Measurements from ENCODE around the gene GNG12.
A peak's percentile ranks its signal among the peaks of the same experiment; 100 is the strongest.

The GNG12 gene

DNA sequence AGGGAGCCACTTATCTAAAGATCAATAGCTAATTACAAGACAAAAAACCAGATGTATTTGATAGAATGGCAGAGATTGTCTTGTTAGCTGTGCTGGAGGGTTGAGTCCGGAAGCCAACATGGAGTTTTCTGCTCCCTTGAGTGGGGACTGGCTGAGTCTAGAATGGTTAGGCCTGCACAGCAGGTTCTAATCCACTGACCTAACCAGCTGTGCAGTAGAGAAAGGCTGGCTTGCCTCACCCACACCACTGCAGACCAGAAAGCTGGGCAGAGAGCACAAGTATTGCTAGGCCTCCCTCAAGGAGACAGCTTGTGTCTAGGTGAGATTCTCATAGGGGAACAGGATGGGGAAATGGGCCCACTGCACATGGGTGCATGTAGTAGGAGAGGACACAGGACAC, 11.7 kb upstream of the GNG12 start:
- no peak for DNase-seq (ENCODE audit: low read depth, low spot score)
- H3K4me3 ChIP-seq (ENCODE audit: low read length): no peak overlapping the region

DNA sequence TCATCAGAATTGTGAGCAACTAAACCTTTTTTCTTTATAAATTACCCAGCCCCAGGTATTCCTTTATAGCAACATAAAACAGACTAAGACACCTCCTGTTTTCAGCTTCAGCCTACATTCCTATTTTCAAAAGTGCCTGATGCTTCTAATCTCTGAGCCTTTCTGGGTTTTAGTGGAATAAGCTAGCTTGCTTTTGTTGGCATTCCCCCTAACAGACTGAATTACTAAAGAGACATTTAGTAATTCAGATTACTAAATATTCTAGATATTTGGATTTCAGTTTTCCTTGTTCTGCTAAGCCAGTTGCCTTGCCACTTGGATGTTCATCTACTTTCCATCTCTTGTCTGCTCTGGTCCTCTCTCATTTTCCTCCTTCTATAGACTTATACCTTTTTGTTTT, 10.5 kb upstream of the GNG12 start:
- no peak overlapping the region for H3K4me3 ChIP-seq (ENCODE audit: low read length)
- DNase-seq (ENCODE audit: low read depth, low spot score): no peak

DNA sequence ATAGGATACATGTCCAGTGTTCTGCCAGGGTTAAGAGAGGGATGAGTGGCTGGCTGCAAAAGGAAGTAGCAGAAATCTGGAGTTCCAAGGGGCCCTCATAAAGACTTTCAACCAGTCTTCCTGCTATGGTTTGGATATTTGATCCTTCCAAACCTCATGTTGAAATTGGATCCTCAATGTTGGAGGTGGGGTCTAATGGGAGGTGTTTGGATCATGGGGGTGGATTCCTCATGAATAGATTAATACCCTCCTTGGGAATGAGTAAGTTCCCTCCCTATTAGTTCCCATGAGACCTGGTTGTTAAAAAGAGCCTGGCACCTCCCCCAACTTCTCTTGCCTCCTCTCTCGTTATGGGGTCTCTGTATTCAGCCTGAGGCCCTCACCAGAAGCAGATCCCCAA, 10.1 kb upstream of the GNG12 start:
- DNase-seq (ENCODE audit: low read depth, low spot score): no peak
- no peak overlapping the region for H3K4me3 ChIP-seq (ENCODE audit: low read length)

DNA sequence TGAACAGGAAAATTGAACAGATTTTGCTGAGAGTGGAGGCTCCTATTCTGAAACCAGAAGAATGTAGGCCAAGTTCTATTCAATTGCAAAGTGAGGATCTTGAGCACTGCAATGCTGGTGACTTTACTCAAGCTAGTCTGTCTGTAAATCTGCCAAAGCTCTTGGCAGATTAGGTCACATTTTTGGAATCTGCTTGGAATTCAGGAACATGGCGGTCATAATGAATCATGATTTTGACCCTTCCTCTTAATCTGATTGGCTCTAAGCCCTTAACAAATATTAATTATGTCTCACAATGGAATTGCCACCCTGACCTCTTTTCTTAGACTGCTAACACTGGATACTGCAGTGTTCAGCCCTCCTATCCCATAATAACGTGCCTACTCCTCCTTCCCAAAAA, 7.2 kb upstream of the GNG12 start:
- no peak for DNase-seq (ENCODE audit: low read depth, low spot score)
- H3K4me3 ChIP-seq (ENCODE audit: low read length): no peak overlapping the region

DNA sequence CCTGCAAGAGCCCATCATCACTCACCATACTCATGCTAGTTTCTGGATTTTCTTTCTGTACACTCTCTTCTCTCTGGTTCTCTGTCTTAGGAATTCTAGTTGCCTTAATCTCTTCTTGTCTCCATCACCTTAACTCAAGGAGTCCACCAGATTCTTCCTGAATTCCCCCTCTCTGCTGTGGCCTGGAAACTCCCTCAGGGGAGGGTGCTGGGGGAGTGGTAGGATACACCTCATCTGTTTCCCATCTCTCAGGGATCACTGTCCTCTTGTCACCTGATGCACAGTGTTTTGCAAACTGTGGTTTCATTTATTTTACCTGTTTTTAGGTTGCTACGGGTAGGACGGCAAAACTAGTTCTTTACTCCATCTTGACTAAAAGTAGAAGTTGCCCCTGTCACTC, 6.6 kb upstream of the GNG12 start:
- no peak overlapping the region for H3K4me3 ChIP-seq (ENCODE audit: low read length)
- no peak for DNase-seq (ENCODE audit: low read depth, low spot score)

DNA sequence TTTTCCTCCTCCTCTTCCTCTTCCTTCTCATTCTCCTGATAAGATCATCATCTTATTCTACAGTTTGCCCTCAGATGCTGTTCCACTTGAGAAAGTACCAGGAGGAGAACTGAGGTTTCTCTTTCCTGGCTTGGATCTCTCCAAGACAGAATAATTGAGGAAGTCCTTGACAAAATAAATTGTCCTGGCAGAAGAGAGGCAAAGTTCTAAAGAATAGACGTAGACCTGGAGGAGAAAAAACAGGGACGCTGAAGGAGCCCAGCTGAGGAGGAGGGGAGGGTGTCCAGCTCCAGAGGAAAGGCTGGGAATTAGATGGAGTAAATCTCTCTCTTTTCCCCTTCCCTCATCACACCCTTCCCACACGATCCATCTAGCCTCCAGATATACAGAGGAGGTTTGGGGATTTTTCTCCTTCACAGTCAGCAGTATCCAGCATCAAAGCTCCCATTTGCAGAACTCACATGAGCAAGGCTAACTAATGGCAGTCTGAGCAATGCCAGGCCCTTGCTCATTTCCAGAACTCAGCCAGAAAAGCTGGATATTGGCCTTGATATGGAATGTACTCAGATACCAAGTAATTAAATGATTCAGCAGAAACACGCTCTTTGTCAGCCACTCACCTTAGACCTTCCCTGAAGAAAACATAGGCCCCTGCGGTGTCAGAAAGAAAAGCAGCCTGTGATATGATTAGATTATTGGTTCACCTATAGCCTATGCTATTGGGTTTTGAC, 5.1 kb upstream of the GNG12 start:
- no peak for DNase-seq (ENCODE audit: low read depth, low spot score)
- H3K4me3 ChIP-seq (ENCODE audit: low read length): no peak overlapping the region

DNA sequence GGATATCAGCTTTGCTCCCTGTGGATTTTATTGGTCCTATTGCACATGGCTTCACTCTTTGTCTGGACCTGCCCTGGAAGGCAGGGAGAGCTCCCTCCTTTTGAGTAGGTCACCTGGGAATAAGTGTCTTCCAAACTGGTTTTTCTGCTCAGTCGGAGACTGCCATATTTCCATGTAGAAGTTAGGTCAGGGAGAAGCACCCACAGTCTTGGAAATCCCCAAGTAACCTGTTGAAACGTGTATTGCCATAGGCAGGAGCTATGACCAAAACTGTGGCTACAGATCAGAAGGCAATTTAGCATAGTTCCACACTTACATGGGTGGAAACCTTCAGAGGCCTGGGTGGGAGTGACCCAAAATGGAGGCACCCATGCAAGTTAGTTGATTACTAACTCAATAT, 3.5 kb upstream of the GNG12 start:
- no peak overlapping the region for H3K4me3 ChIP-seq (ENCODE audit: low read length)
- no peak for DNase-seq (ENCODE audit: low read depth, low spot score)

DNA sequence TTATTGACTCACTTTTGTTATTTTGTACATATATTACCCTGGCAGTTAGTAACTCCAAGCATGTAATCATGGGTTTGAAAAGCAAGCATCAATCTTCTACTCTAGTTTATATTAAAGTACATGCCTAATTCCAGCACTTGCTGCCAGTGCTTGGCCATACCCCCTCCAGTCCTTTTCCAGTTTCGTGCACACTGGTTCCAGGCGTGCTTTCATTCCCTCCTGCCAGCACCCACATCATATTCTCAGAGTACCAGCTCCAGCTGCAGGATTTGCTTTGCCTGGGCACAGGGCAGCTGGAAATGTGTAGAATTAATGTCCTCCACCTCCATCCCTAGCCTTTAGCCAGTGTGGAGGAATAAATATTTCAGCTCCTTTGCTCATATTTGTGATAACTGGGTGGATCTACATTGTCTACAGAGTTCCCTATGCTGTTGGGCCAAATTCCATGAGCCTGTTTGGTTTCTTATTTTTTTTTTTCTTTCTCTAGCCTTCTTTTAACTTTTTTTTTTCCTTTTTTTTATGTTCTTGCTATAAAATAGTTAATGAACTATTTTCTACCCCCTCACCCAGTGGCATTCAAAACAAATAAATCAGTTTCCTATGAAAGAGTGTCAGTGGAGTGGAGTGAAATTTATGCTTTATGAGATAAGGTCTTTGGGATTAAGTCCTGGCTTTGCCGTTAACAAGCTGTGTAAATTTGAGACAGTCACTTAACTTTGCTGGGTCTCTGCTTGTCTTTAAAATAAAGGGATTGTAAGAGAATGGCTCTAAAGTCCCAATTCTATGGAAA, 2.6 kb upstream of the GNG12 start:
- no peak overlapping the region for H3K4me3 ChIP-seq (ENCODE audit: low read length)
- DNase-seq (ENCODE audit: low read depth, low spot score): no peak

DNA sequence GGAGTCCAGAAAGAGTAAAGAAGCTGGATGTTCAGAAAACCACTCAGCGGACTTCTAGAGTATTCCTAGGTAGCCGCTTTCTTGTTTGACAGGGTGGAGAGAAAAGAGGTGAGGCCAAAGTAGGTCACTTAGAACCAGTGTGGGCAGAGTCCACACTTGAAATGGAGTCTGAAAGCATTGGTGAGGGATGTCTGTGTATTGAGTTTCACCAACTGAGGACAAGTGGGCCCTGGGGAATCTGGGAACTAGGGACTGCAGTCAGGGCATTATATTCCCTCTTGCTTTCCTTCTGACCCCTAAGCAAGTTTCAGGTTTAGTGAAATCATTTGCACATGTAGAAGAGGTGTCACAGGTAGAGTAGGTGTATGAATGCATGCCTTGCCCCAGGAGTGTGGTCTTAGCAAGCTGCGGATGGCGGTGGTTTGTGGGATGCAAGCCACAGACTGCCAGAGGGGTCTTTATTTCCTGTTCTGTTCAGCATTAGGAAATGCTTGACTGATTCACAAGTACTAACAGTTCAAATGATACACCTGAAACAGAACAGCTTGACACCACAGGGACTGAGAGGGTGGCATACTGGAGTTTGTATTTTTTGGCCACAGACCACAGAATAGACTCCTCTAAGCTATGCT, 1.1 kb upstream of the GNG12 start:
- H3K4me3 ChIP-seq (ENCODE audit: low read length): no peak overlapping the region
- DNase-seq (ENCODE audit: low read depth, low spot score): peak; percentile 61

DNA sequence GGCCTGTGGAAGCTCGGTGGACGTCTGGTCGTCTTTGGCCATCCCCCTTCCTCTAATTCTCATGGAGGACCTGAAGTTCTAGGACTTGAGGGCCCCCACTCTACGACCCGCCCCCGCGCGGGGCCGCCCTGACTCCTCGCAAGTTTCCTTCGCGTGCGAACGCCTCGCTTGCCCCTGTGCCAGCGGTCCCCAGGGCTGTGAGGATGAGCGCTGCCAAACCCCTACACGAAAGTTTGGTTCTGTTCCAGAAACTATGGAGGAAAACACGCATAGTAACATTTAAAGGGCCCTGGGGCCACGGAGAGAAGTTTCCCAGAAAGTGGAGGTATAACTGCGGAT, 304 bp upstream of the GNG12 start:
- no peak overlapping the region for H3K4me3 ChIP-seq (ENCODE audit: low read length)
- no peak for DNase-seq (ENCODE audit: low read depth, low spot score)

DNA sequence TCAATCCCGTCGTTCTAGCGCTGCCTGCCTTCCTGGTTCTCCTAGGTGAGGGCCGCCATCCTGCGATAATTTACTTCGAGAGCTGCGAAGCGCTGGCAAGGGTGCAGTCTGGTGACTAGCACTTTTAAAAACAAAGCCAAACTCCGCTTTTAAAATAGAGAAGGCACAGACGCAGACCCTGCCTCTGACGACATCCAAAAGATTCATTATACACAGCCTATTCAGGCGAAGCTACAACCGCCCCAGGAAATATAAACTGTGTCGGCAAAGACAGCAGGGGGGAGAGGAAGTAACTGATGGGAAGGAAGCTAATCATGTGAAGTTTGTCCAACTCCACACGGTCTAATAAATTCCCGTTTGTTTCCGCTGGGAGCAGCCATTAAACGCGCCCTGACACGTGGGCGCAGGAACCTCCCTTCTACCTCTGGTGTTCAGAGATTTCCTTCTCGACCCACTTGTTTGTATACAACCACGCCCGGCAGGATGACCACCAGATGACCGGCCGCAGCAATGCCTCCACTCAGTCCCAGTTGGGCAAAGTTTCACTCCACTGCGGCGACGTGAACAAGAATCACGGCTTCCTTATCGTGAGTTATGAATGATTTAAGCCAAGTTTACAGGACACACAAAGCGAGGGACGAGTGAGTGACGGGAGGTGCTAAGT, 1.3 kb downstream of the GNG12 start:
- H3K4me3 ChIP-seq (ENCODE audit: low read length): no peak overlapping the region

DNA sequence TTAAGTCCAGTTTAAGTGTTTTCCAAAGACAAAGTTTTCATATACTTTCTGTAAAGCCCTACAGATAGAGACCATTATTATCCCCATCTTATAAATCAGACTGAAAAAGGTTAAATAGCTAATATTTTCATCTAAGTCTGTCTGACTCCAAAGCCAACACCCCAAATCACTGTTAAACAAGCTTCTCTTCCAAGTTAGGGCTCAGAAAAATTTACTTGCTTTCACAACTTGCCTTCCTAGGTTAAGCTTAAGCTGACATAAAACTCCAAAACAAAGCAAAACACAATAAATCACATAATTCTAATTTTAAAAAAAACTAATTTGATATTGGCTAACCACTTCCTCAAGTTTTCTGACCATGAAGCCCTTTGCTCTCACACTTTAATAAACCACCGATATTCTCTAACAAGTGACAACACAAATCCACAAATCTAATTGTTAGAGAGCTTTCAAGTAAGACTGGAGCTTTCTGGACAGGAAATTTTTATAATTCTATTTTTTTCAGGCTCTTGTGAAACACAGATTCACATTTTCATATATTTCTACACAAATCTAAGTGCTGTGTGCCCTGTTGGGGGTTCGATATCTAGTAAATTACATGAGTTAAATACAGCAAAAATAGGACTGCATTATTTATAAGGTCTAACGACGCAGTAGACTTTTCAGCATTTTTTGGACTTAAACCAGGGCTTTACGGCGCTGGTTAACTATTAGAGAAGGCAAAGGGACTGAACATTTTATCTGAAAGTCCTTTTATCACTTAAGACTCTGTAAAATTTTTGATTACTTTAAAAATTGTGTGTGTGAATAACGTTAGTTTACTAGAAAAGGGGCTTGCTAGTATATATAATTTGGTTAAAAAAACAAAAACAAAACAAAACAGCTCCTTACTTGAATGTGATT, 2.1 kb downstream of the GNG12 start:
- no peak overlapping the region for H3K4me3 ChIP-seq (ENCODE audit: low read length)
- DNase-seq (ENCODE audit: low read depth, low spot score): no peak

More for the DNA sequence above, 1.3 kb downstream of the GNG12 start:
- no peak for DNase-seq (ENCODE audit: low read depth, low spot score)

DNA sequence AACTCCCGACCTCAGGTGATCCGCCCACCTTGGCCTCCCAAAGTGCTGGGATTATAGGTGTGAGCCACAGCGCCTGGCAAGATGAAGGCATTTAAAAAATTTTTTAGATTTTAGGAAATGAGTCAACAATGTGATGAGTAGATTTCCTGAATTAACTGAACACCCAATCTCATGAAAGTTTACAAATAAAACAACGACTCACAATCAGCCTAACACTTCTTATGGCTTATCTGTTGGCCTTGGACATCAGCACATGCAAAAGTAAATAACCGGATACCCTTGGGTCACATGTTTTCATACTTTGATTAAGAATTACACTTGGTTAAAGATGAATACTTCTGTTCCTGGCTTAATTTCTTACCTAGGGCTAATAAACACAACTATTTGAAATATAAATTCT, 3.0 kb downstream of the GNG12 start:
- no peak overlapping the region for H3K4me3 ChIP-seq (ENCODE audit: low read length)
- no peak for DNase-seq (ENCODE audit: low read depth, low spot score)

DNA sequence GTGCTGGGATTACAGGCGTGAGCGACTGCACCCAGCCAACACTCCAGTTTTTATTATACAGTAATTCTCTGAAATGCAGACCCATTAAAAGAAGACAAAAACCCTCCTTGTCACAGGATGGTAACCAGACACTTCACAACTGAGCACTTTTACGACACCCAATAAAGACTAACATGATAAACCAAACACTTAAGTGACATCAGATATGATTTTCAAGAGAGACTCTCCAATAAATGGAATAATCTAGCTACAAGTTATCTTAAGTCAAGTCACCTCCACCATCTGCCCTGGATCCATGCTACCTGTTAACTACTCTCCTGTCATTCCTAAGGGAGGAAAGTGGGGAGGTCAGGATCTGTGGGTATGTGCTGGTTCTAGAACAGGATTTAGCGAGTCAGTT, 5.6 kb downstream of the GNG12 start:
- H3K4me3 ChIP-seq (ENCODE audit: low read length): no peak overlapping the region
- no peak for DNase-seq (ENCODE audit: low read depth, low spot score)

DNA sequence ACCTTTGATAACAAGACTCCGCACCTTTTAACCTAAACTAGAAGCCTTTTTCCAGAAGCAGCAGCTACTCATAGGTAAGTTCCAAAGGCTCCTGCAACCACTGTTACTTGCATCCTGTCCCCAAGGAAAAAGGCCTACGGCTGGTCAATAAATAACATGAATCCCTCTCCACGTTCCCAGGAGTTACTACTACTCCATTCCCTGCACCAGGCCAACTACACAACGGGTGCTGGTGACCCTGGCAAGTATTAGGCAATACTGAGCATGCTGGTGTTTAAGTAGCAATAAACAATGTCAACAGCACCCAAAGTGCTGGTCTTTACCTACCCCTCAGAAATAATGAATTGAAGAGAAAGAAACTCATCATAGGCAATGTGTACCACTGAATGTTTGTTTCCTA, 7.7 kb downstream of the GNG12 start:
- no peak for DNase-seq (ENCODE audit: low read depth, low spot score)
- no peak overlapping the region for H3K4me3 ChIP-seq (ENCODE audit: low read length)

DNA sequence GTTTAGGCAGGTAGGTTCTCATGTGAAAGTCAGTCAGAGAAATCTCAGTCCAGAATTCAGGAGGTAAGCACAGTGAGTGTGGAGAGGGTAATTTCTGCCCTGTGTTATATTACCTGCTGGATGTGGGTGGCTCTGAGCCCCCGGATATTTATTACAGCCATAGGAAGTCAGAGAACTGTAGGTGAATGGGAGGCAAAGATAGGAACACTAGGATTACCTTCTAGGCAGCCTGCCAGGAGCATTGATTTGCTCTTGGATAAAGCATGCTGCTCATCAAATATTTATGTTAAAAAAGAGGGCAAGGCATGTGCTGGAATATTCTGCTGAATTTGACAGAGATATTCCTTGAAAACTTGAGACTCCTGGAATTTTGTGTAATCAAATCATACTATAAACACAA, 8.5 kb downstream of the GNG12 start:
- H3K4me3 ChIP-seq (ENCODE audit: low read length): no peak overlapping the region
- DNase-seq (ENCODE audit: low read depth, low spot score): no peak

DNA sequence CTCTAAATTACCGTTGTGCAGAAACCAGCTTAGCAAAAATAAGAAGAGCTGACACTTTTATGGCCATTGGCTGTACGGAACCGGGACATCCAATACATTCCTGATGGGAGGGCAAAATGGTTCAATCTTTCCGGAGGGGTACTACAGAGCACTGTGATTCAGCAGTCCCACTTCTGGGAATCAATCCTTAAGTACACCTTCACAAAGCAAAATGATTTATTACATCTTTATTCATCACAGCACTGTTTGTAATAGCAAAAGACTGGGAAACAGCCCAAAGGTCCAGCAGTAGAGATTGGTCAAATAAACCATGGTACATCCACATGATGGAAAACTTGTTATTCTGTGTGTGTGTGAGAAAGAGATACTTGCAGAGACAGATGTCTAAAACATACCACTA, 9.7 kb downstream of the GNG12 start:
- no peak overlapping the region for H3K4me3 ChIP-seq (ENCODE audit: low read length)
- DNase-seq (ENCODE audit: low read depth, low spot score): no peak

DNA sequence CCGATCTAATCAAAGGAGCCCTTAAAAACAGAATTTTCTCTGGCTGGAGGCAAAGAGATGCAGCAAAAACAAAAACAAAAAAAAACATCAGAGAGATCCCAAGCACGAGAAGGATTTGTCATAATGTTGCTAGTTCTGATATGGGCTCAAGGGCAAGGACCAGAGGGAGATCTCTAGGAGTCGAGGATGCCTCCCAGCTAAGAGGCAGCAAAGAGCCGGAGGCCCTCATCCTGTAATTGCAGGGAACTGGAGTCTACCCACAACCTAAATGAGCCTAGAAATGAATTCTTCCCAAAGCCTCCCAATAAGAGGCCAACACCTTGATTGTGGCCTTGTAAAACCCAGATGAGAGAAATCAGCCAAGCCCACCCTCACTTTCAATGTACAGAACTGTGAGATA, 12.0 kb downstream of the GNG12 start:
- DNase-seq (ENCODE audit: low read depth, low spot score): no peak
- no peak overlapping the region for H3K4me3 ChIP-seq (ENCODE audit: low read length)

DNA sequence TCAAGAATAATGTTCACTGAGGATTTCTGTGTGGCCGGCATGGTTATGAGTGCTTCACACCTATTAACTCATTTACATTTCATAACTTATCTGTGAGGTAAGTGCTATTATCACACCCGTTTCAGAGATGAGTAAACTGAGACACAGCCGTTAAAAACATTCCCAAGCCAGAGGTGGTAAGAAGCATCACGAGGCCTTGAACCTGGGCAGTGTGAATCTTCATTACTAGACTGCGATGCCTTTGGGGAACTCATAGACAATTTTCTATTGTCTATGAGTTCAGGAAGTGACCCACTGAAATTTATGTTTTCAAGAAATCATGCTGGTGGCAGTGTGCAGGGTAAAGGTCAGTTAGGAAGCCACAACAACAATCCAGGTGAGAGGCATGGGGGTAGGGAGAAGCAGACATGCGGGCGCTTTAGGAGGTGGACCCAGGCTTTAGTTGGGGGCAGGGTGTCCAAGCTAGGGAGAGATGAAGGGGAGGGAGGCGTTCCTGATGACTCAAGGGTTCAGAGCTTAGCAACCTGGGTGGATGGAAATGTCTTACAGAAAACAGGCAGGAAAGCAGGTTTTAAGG, 14.5 kb downstream of the GNG12 start:
- H3K4me3 ChIP-seq (ENCODE audit: low read length): no peak overlapping the region
- no peak for DNase-seq (ENCODE audit: low read depth, low spot score)
